Measurements from ENCODE around the gene PDP2. TPM values are rescaled to one million over a fixed set of nuclear protein-coding genes. Genes with fewer than 3 reads are reported as not detected.
A peak's percentile ranks its signal among the peaks of the same experiment; 100 is the strongest.
"Not testable (repeated sequence)": the region's sequence is repeated elsewhere in the genome, so short reads cannot be mapped to it uniquely, and the experiment has no call there.

Gene PDP2
- total RNA-seq, 2 experiments from 2014 or later: 20.8 to 21.4 TPM

DNA sequence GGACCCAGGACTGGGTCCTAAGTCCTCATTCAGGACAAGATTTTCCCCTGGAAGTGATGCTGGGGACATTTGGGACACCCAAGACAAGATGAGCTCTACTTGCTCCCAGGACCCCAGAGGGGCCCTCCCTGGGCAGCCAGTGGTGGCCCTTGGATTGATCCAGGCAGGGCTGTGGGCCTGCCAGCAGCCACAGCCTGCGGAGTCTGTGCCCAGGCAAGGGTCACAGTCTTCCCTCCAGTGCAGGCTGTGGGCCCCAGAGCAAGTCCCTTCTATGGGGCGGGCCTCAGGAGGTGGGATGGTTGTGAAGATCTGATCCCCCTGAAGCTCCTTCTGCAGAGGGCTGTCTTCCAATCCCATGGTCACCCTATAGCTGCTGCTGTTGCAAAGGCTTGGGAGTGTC, 23.5 kb upstream of the PDP2 start:
- Mint-ChIP-seq H3K4me1 (no peaks in the 10 kb centered on the region), H3K27ac (no peak overlapping the region), H3K9me3 (no peaks in the 10 kb centered on the region), H3K4me3 (no peak overlapping the region), H3K27me3 (peaks cover 3% of the 10 kb centered on the region), H3K36me3 (ENCODE audit: low read depth) (no peaks in the 10 kb centered on the region)
- CTCF ChIA-PET: interaction anchor here (1.0 to 4.9 kb wide), 6 partner anchors 11 to 248 kb away, joined by 3 to 30 read pairs (median 13); partner anchors contain the start of gene NAE1
- DNase-seq: no peak
- POLR2A ChIA-PET: no interaction called here

- ChIA-PET CTCF (interaction anchor here (1.0 to 4.9 kb wide), 4 partner anchors 9 to 202 kb away, joined by 3 to 30 read pairs (median 12); partner anchors contain the start of gene NAE1), POLR2A (no interaction called here)
- H3K27ac Mint-ChIP-seq: no peak overlapping the region
- H3K4me1 Mint-ChIP-seq: no peaks in the 10 kb centered on the region
- H3K36me3 Mint-ChIP-seq (ENCODE audit: low read depth): no peaks in the 10 kb centered on the region
- no peak overlapping the region for H3K4me3 Mint-ChIP-seq
- no peaks in the 10 kb centered on the region for H3K9me3 Mint-ChIP-seq
- DNase-seq: no peak
- peaks cover 3% of the 10 kb centered on the region for H3K27me3 Mint-ChIP-seq
These were observed 22.9 kb upstream of the PDP2 start for GRCh38 chr16:66857437-66857836.

GRCh38 chr16:66858740-66859396, 21.4 kb upstream of the PDP2 start:
- peaks cover 2% of the 10 kb centered on the region for H3K27me3 Mint-ChIP-seq
- no peaks in the 10 kb centered on the region for H3K9me3 Mint-ChIP-seq
- DNase-seq: no peak
- H3K4me1 Mint-ChIP-seq: no peaks in the 10 kb centered on the region
- H3K27ac Mint-ChIP-seq: no peak overlapping the region
- no peak overlapping the region for H3K4me3 Mint-ChIP-seq
- ChIA-PET CTCF (interaction anchor here (0.5 to 3.9 kb wide), 4 partner anchors 9 to 1386 kb away, joined by 3 to 20 read pairs (median 4); no protein-coding TSS in a partner anchor), POLR2A (no interaction called here)
- no peaks in the 10 kb centered on the region for H3K36me3 Mint-ChIP-seq (ENCODE audit: low read depth)

- Mint-ChIP-seq H3K27ac (no peak overlapping the region), H3K9me3 (no peaks in the 10 kb centered on the region), H3K27me3 (no peaks in the 10 kb centered on the region), H3K36me3 (ENCODE audit: low read depth) (no peaks in the 10 kb centered on the region), H3K4me1 (no peaks in the 10 kb centered on the region), H3K4me3 (no peak overlapping the region)
- DNase-seq: no peak
- CTCF ChIA-PET: interaction anchor here (0.5 to 3.9 kb wide), 5 partner anchors 8 to 58 kb away, joined by 3 to 21 read pairs (median 5); partner anchors contain the start of gene NAE1
- POLR2A ChIA-PET: no interaction called here
These were observed 20.8 kb upstream of the PDP2 start for GRCh38 chr16:66859397-66860068.

DNA sequence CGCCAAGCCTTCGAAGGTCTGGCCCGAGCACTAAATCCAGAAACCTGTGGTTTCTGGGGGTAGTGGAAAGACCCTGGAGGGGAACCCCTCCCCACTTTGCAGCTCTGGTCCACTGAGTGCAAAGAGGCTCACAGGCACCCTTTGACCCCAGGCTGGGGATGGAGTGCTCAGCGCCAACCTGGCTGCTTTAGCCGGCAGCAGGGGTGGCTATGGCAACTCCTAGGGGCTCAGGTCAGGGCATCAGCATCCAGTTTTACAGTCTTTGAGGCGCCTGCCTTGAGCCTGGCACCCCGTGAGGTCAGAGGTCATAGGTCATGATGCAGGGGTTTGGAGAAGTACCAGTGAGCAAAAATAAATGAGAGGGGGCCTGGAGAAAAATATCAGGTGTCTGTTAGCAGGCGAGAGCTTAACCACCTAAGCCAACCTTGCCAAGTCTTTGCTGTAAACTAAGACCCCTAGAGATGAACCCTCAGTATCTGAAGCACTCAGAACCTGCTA, 18.2 kb upstream of the PDP2 start:
- H3K4me3 Mint-ChIP-seq: no peak overlapping the region
- DNase-seq: no peak
- no peaks in the 10 kb centered on the region for H3K9me3 Mint-ChIP-seq
- no peaks in the 10 kb centered on the region for H3K4me1 Mint-ChIP-seq
- ChIA-PET CTCF (interaction anchor here (0.6 to 3.2 kb wide), 6 partner anchors 11 to 89 kb away, joined by 3 to 21 read pairs (median 4); partner anchors contain the start of gene NAE1), POLR2A (no interaction called here)
- no peak overlapping the region for H3K27ac Mint-ChIP-seq
- no peaks in the 10 kb centered on the region for H3K27me3 Mint-ChIP-seq
- H3K36me3 Mint-ChIP-seq (ENCODE audit: low read depth): no peaks in the 10 kb centered on the region

DNA sequence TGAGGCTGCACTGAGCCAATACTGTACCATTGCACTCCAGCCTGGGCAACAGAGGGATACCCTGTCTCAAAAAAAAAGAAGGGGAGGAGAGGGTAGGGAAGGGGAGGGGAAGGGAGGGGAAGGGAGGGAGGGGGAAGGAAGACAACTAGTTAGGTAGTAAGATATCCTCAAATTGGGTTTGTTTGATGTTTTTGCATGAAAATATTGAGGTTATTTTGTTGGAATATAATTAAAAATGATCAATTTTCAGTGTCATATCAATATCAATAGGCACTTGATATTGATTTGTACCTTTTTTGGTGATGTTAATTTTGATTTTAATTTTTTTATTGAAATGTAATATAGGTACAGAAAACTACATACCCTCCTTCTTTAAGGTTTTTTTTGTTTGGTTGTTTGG, 16.6 kb upstream of the PDP2 start:
- CTCF ChIA-PET: interaction anchor here (1.3 to 1.5 kb wide), 2 partner anchors 9 to 33 kb away, joined by 4 to 6 read pairs; partner anchors contain the start of gene NAE1
- no peak overlapping the region for H3K4me3 Mint-ChIP-seq

GRCh38 chr16:66869424-66869823, 10.9 kb upstream of the PDP2 start:
- CTCF ChIA-PET: interaction anchor here (2.1 to 4.1 kb wide), 4 partner anchors 11 to 40 kb away, joined by 5 to 32 read pairs (median 16); partner anchors contain the start of genes NAE1 and PDP2
- Mint-ChIP-seq H3K9me3 (no peaks in the 10 kb centered on the region), H3K27me3 (no peaks in the 10 kb centered on the region), H3K36me3 (ENCODE audit: low read depth) (no peaks in the 10 kb centered on the region), H3K4me3 (no peak overlapping the region), H3K27ac (no peak overlapping the region), H3K4me1 (peaks cover 20% of the 10 kb centered on the region)
- POLR2A ChIA-PET: no interaction called here
- no peak for DNase-seq

More for the DNA sequence above, 16.6 kb upstream of the PDP2 start:
- Mint-ChIP-seq H3K27ac (no peak overlapping the region), H3K9me3 (no peaks in the 10 kb centered on the region), H3K27me3 (no peaks in the 10 kb centered on the region), H3K36me3 (ENCODE audit: low read depth) (no peaks in the 10 kb centered on the region), H3K4me1 (peaks cover 4% of the 10 kb centered on the region)
- no peak for DNase-seq
- POLR2A ChIA-PET: no interaction called here

DNA sequence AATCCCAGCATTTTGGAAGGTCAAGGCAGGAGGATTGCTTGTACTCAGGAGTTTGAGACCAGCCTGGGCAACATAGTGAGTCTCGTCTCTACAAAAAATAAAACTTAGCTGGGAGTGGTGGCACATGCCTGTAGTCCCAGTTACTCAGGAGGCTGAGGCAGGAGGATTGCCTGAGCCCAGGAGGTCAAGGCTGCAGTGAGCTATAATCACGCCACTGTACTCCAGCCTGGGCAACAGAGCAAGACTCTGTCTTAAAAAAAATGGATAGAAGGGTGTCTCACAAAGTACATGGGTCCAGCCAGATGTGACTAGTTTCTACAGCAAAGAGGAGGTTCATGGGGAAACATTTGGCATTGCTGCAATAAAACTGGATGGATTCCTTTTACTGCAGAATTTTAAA, 9.0 kb upstream of the PDP2 start:
- H3K27me3 Mint-ChIP-seq; H3K36me3 Mint-ChIP-seq (ENCODE audit: low read depth); POLR2A ChIA-PET; H3K9me3 Mint-ChIP-seq; H3K27ac Mint-ChIP-seq; DNase-seq; H3K4me3 Mint-ChIP-seq: not testable (repeated sequence)
- peaks cover 36% of the 10 kb centered on the region for H3K4me1 Mint-ChIP-seq
- CTCF ChIA-PET: interaction anchor here (0.7 to 2.1 kb wide), 3 partner anchors 9 to 57 kb away, joined by 3 to 7 read pairs (median 3); partner anchors contain the start of gene PDP2

DNA sequence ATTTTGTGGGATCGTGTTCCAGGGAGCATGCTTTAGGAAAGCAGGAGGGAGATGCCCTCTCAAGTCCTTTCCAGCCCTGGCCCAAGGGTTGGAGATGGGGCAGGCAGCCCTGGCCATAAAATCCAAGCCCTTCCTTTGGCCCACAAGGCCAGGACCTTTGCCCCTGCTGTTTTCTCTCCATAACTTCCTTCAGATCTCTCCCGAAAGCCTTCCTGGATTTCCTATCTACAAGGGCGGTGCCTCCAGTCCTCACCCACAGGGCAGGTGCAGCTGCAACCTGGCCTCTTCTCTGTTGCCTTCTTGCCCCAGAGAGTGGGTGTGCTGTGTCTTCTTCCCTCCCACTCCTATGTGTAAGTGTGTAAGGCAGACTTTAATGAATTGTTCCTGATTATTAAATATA, 8.5 kb upstream of the PDP2 start:
- POLR2A ChIA-PET: no interaction called here
- Mint-ChIP-seq H3K4me1 (peaks cover 36% of the 10 kb centered on the region), H3K4me3 (no peak overlapping the region), H3K9me3 (peaks cover 3% of the 10 kb centered on the region), H3K36me3 (ENCODE audit: low read depth) (no peaks in the 10 kb centered on the region), H3K27me3 (no peaks in the 10 kb centered on the region), H3K27ac (peak overlapping the region; percentile 38)
- DNase-seq: no peak
- CTCF ChIA-PET: interaction anchor here (1.2 to 2.1 kb wide), 9 partner anchors 11 to 301 kb away, joined by 3 to 20 read pairs (median 5); partner anchors contain the start of genes NAE1 and RRAD

DNA sequence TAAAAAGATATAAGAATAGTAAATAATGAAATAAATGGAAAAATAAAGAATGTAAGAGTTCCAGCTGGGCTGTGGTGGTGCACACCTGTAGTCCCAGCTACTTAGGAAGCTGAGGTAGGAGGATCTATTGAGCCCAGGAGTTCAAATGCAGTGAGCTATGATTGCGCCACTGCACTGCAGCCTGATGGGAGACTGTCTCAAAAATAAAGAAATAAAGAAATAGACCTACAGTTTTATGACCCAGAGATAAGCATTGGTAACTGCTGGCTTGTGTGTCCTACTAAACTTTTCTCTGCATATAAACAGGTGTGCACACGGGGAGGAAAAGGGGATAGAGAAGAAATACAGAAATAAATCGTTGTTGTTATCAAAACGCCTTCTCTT, 7.8 kb upstream of the PDP2 start:
- ChIA-PET CTCF (interaction anchor here (0.8 to 2.1 kb wide), 32 partner anchors 8 to 373 kb away, joined by 3 to 20 read pairs (median 4); partner anchors contain the start of genes NAE1 and RRAD), POLR2A (no interaction called here)
- Mint-ChIP-seq H3K27ac (peak overlapping the region; percentile 83), H3K4me1 (peaks cover 36% of the 10 kb centered on the region), H3K36me3 (ENCODE audit: low read depth) (no peaks in the 10 kb centered on the region), H3K9me3 (peaks cover 3% of the 10 kb centered on the region), H3K27me3 (no peaks in the 10 kb centered on the region), H3K4me3 (peak overlapping the region; percentile 61)
- DNase-seq: no peak

GRCh38 chr16:66872943-66873684, 7.2 kb upstream of the PDP2 start:
- Mint-ChIP-seq H3K4me3 (peak overlapping the region; percentile 61), H3K9me3 (peaks cover 3% of the 10 kb centered on the region), H3K36me3 (ENCODE audit: low read depth) (no peaks in the 10 kb centered on the region), H3K4me1 (peaks cover 37% of the 10 kb centered on the region), H3K27ac (peak overlapping the region; percentile 83), H3K27me3 (no peaks in the 10 kb centered on the region)
- DNase-seq: peak; percentile 92
- POLR2A ChIA-PET: no interaction called here
- CTCF ChIA-PET: interaction anchor here (0.5 to 2.1 kb wide), 38 partner anchors 9 to 931 kb away, joined by 3 to 20 read pairs (median 4); partner anchors contain the start of genes NAE1 and RRAD

GRCh38 chr16:66873685-66874055, 6.6 kb upstream of the PDP2 start:
- Mint-ChIP-seq H3K9me3 (peaks cover 3% of the 10 kb centered on the region), H3K27ac (peak overlapping the region; percentile 83), H3K4me1 (peaks cover 42% of the 10 kb centered on the region), H3K4me3 (no peak overlapping the region), H3K27me3 (no peaks in the 10 kb centered on the region), H3K36me3 (ENCODE audit: low read depth) (no peaks in the 10 kb centered on the region)
- CTCF ChIA-PET: interaction anchor here (0.5 to 2.1 kb wide), 32 partner anchors 8 to 930 kb away, joined by 3 to 20 read pairs (median 4); partner anchors contain the start of genes NAE1 and RRAD
- DNase-seq: no peak
- POLR2A ChIA-PET: no interaction called here
